T1000 (cell line): Measurements from ENCODE around the gene BCL6.

Experiments used
- DNase-seq: peaks from one replicate; lab custom pipeline; 2025; ENCODE audit warnings: mixed read lengths; lab: John Stamatoyannopoulos, UW

BCL6 gene

GRCh38 chr3:187677604-187678003, 67.7 kb downstream of the BCL6 start:
- DNase-seq: no peak

DNA sequence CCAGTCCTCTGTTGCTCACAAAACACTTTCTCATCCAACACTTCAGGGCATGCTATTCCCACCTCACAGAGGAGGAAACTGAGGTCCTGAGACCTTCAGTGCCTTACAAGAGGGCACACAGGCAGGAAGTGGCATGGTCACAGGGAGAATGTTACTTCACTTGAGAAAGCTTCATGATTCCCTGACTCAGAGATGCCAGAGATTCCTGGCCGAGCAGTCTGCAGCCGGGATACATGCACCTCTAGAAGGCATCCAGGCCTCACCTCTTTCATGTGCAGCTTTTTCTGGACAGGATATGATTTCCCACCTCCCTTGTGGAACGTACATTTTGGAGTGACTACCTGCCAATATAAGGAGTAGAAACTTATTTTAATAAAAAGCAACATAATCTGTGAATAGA, 72.3 kb downstream of the BCL6 start:
- no peak for DNase-seq
